HG02943 (cell line): ENCODE data around the gene PPP4C.

Experiments used
- ATAC-seq: cut with Tn5 transposase; IDR thresholded peaks from one replicate; pipeline ENCODE4 v1.9.1; 2021; ENCODE audit warnings: mild to moderate bottlenecking, low read depth, moderate library complexity; ENCODE audit not compliant: unreplicated experiment

The PPP4C gene

DNA sequence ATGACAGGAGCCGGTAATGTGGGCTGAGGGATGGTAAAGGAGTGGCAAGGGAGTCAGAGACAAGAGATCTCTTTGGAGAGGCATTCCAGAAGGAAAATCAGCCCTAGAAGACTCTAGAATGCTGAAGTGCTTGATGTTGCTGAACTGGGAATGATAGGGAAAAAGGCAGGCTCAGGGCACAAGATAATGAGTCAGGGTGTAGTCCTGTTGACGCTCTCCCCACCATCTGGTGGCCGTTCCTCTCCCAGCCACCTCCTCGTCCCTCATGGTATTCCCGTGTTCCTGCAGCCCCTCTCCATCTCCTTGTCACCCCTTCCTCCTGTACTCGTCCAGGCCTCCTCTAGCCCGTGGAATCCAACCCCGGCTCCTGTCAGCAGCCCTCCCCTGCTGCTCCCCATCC, 21.3 kb upstream of the PPP4C start:
- no peak for ATAC-seq

DNA sequence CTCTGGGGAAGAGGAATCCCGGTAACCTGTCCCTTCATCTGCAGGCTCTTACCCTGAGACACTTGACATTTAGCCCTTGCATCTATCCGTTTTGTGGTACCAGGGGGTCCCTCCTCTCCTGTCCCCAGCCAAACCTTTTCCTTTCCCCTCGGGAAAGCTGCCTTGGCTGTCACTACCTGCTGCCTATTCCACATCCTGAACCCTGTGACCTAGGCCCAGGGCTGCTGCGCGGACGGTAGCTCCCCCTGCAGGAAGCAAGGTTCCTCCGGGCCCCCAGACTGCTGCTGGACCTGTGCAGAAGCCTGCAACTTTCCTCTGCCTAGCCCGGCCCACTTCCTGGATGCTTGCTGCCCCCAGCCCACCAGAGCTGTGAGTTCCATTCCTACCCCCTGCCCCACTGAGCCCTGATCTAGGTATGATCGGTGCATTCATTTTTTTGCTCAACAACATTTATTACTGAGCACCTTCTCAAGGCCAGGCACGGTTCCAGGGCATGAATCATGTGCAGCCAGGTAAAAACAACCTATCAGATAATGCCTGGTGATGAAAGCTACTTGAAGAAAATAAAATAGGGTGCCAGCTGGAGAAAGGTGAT, 20.7 kb upstream of the PPP4C start:
- no peak for ATAC-seq

DNA sequence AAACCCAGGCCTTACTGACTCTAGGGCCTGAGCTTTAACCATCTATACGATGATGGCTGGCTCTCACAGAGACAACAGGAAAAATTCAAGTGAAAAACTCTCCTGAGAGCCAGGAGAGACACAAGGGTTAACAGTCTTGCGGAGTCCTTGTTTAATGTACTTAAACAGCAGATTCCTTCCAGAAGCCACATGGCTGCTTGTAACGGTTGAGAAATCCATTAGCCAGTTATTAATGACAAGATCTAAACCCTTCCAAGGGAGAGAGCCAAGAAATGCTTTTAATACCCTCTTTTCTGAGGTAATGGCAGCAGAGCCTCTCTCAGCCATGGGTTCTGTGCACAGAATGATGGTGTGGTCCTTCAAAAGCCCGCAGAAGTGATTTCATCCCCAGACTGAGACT, 15.4 kb upstream of the PPP4C start:
- ATAC-seq, result no peak

DNA sequence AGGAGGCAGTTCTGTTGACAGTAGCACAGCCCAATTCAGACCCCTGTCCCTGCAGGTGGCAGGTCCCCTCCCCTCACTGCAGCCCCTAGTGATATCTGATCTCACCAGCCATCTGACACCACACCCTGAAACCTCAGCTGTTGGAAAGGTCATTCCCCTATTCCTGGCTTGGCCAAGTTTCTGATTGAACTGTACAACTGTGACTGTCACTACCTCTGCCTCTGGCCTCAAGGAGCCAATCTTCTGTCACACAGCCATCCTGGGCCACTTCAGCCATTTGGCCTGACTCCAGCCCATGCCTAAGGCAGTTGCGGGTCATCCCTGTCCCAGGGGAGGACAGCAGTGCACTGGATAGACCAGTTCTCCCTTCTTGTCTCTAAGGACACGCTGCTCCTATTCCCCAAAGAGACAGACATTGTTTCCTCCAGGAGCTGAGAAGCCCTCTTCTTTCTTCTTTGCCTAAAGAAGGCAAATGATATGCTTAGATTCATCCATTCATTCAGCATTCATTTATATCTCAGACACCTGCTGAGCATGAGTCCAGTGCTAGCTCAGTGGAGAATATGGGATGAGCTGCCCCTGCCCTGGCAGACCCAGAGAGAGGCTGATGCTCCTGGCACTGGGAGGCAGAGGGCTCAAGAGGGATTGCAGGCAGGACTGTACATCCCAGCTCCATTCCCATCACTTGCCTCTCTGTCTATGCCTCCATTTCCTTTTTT, 14.8 kb upstream of the PPP4C start:
- no peak for ATAC-seq

DNA sequence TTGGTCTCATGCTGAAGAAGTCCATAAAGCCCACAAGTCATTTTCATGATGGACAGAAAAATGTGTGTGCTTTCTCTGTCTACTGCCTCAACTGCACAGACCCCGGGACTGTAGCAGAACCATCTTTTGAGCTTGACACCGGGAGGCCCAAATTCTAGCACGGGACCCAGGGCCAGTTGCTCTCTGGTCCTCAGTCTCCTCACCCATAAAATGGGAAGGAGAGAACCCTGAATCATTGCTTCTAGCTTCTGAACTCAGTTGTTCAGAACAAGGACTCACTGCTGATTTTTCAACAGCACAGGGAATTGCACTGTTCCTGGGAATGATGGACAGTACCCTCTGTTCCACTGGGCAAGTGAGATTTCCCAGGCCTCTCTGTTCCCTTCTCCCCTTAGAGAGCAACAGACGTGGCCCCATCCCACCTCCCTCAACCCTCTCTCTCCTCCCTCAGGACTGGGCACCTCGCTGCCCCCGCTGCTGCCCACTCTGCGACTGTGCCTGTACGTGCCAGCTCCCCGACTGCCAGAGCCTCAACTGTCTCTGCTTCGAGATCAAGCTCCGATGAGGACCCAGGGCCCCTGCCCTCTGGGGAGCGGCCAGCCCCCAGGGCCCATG, 12.4 kb upstream of the PPP4C start:
- ATAC-seq, result no peak

DNA sequence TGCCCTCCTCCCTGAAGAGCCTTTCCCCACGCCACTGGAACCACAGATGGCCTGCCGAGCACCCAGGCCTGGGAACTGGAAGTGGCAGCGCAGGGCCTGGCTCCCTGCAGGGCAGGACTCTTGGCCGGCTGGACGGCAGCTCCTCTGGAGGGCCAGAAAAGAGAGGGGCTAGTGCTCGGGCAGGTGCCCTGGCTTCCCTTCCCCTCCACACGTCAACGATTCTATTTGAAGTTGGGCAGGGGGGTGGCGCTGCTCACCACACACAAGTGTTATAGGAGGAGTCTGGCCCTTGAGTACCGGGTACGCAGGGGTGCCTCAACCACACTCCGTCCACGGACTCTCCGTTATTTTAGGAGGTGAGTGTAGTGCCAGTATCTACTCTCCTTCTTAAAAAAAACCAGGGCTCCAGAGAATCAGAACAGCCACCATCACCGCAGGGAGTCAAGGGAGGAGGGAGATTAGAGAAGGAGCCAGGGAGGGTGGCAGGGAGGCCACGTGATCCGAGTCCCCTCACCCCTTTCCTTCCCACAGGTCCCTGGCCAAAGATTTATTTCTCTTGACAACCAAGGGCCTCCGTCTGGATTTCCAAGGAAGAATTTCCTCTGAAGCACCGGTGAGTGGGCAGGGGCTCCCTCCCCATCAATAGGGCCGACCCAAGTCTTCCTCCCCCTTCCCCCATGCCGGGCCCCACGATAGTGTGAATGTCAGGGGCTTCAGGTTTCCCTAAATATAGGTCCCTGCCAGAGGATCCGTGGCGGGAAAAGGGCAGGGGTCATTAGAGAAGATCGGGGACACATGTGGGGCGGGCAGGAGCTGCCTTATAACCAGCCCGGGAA, 11.7 kb upstream of the PPP4C start:
- ATAC-seq, result no peak

DNA sequence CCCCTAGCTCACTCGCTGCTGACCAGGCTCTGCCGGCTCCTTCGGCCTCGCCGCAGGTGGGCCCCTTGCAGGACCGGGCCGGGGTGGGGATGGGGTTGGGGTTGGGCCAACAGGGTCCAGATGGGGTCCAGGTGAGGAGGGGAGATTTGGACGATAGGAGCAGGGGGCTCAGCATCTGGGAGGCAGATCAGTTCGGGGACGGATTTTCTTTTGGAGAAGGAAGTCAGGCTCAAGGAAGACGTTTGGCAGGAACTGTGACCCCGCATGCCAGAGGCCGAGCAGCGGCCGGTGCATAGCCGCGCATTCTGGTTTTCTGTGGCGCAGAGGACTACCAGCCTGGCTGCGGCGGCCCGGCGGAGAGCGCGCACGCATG, 11.1 kb upstream of the PPP4C start:
- no peak for ATAC-seq

- peak; percentile 75 for ATAC-seq
Measured at GRCh38 chr16:30065102-30065942, 10.5 kb upstream of the PPP4C start, which contains the start of gene ALDOA. TSS of gene ALDOA (plus strand) at chr16:30065760. CDS start at chr16:30066898, 1,138 bp downstream.

- no peak for ATAC-seq
Measured at GRCh38 chr16:30065943-30066760, 9.6 kb upstream of the PPP4C start.

DNA sequence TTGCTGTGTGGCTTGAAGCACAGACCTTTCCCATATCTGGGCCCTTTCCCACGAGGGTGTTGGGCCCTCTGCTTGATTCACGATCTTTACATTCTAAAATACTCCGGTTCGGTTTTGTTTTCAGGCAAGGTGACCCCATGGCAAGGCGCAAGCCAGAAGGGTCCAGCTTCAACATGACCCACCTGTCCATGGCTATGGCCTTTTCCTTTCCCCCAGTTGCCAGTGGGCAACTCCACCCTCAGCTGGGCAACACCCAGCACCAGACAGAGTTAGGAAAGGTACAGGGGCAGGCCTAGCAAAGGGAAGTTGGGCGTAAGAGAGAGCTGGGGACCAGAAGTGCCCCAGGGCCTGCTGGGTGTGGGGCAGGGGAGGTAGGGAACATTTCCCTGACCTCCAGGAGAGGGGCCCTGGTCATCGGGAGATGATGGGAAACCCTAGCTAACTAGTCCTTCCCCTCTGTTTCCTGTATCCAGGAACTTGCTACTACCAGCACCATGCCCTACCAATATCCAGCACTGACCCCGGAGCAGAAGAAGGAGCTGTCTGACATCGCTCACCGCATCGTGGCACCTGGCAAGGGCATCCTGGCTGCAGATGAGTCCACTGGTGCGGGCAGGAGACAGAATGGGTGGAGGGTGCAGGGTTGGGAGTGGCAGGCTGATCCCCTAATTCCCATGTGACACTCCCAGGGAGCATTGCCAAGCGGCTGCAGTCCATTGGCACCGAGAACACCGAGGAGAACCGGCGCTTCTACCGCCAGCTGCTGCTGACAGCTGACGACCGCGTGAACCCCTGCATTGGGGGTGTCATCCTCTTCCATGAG, 8.8 kb upstream of the PPP4C start:
- no peak for ATAC-seq

DNA sequence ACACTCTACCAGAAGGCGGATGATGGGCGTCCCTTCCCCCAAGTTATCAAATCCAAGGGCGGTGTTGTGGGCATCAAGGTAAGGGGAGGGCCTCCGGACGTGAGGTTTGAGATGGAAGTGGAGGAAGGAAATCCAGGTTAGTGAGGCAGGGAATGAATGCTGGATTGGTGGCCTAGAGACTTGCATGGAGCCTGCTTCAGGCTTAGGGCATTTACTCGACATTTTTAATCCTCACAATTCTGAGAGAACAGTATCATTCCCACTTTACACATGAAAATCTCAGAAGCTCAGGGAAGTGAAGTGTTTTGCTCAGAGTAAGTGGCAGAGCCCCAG, 8.2 kb upstream of the PPP4C start:
- ATAC-seq, result no peak

DNA sequence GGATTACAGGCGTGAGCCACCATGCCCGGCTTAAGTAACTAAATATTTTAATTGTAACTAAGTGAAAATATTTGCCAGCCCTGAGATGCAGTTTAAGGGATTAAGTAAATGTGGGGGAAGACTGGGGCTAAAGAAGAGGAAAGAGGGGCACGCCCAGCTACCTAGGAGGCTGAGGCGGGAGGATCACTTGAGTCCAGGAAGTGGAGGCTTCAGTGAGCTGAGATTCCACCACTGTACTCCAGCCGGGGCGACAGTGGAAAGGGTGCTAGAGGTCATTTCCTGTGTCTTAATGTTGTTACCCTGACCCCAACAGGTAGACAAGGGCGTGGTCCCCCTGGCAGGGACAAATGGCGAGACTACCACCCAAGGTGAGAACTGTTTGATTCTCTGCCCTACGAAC, 7.5 kb upstream of the PPP4C start:
- ATAC-seq, result no peak

GRCh38 chr16:30068750-30069610, 6.8 kb upstream of the PPP4C start:
- no peak for ATAC-seq

GRCh38 chr16:30069611-30070462, 6.0 kb upstream of the PPP4C start:
- ATAC-seq, result no peak

DNA sequence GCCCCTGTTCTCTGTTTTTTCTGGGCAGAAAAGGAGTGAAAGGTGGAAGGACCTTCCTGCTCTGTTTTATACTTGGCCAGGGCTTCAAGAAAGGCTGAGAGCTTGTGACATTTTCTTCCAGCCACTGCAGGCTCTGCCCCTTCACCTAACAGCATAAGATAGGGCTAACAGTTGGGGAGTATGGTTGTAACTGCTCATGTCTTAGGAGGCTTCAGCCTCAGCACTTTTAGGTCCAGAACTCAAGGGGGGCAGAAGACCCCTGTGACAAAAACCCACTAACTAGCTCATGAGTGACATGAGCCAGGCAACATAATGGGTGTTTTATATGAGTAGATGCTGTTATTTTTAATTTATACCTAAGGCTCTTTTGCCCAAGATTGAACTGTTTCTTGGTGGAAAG, 5.3 kb upstream of the PPP4C start:
- ATAC-seq, result no peak

DNA sequence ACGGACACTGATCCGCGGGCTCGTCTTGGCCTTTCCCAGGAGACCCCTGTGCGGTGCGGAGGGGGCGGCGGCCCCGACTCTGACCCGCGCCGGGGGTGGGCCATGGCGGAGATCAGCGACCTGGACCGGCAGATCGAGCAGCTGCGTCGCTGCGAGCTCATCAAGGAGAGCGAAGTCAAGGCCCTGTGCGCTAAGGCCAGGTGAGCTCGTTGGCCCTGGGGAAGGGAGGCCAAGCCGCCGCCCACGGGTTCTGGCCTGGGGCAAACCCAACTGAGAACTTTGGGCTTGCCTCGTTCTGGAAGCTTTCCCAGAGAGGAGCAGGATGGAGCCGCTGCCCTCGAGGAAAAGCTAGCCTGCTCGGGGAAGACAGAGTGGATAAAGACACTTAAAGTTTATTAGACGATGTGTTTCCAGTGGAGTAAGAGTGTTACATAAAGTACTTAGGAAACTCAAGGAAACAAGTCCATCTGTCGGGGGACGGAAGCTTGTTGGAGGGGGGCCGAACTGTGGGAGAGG, 540 bp downstream of the PPP4C start:
- ATAC-seq, result peak; percentile 16

GRCh38 chr16:30077656-30078055, 1.9 kb downstream of the PPP4C start:
- ATAC-seq, result no peak
